Glutamatergic neuron (in vitro differentiated cells): ENCODE results near the gene ZBP1. TPM values are rescaled to one million over a fixed set of nuclear protein-coding genes. Genes with fewer than 3 reads are reported as not detected.

ENCODE experiments used
- DNase-seq: peaks from one replicate; pipeline ENCODE4 v3.0.0; 2022
- H3K27ac Mint-ChIP-seq: one replicate; pipeline ENCODE4 v1.8.0; 2020; ENCODE audit warnings: mild to moderate bottlenecking, mixed read lengths, inconsistent platforms; ENCODE audit not compliant: unreplicated experiment
- H3K27me3 Mint-ChIP-seq: one replicate; pipeline ENCODE4 v1.8.0; 2020; ENCODE audit warnings: mild to moderate bottlenecking, moderate library complexity, mixed read lengths, inconsistent platforms; ENCODE audit not compliant: unreplicated experiment
- H3K36me3 Mint-ChIP-seq: one replicate; pipeline ENCODE4 v1.8.0; 2020; ENCODE audit warnings: mild to moderate bottlenecking, mixed read lengths, inconsistent platforms; ENCODE audit not compliant: unreplicated experiment
- H3K4me1 Mint-ChIP-seq: one replicate; pipeline ENCODE4 v1.8.0; 2020; ENCODE audit warnings: mild to moderate bottlenecking, low read depth, mixed read lengths, inconsistent platforms; ENCODE audit not compliant: unreplicated experiment
- H3K4me3 Mint-ChIP-seq: one replicate; pipeline ENCODE4 v1.8.0; 2020; ENCODE audit warnings: mild to moderate bottlenecking, mixed read lengths, inconsistent platforms; ENCODE audit not compliant: unreplicated experiment
- H3K9me3 Mint-ChIP-seq: one replicate; pipeline ENCODE4 v1.8.0; 2020; ENCODE audit warnings: mild to moderate bottlenecking, moderate library complexity, mixed read lengths, inconsistent platforms; ENCODE audit not compliant: unreplicated experiment
- total RNA-seq: library from RNA; stranded (reverse); fragmentation: NEBNext Ultra II Directional; extraction: Animal tissue kit (Norgen Biotek cat#: 25700); gene quantifications from one replicate; pipeline ENCODE4 v1.2.1, GENCODE V29; 2021; ENCODE audit not compliant: unreplicated experiment
- TF ChIP-seq, protein P1 (sequence below): fragments of 200-600 bp; sonication (generic); IDR thresholded peaks from one replicate; pipeline ENCODE4 v1.5.0; 2021; ENCODE audit not compliant: partially characterized antibody, unreplicated experiment

The ZBP1 gene
- total RNA-seq, 1 donor from 2014 or later = not detected

DNA sequence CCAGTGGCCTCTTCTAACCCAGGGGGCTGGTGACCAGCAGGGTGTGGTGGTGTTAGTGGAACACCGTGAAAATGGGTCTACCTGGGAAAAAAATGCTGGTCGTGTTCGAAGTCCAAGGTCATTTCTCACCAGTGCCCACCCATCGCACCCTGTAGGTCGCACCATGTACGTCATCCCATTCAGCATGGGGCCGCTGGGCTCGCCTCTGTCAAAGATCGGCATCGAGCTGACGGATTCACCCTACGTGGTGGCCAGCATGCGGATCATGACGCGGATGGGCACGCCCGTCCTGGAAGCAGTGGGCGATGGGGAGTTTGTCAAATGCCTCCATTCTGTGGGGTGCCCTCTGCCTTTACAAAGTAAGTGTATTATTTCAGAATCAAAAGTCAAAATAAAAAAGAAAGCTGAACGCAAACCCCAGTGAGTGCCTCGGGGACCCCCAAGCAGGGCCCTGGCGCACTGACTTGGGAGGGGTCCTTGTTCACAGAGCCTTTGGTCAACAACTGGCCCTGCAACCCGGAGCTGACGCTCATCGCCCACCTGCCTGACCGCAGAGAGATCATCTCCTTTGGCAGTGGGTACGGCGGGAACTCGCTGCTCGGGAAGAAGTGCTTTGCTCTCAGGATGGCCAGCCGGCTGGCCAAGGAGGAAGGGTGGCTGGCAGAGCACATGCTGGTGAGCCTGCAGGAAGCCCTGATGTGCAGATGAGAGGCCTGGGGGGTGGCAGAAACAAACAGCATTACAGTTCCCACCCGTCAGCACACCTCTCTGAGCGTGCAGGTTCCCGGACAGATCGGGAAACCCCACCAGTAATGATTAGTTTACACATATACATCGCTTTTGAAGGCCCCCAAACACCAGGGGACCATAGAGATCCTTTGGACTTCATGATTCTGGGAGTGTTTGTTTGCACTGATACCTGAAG lies 57.4 kb downstream of the ZBP1 start:
- peaks cover 6% of the 10 kb centered on the region for H3K36me3 Mint-ChIP-seq
- H3K4me3 Mint-ChIP-seq = no peak overlapping the region
- no peak overlapping the region for H3K27ac Mint-ChIP-seq
- DNase-seq = no peak
- no peaks in the 10 kb centered on the region for H3K27me3 Mint-ChIP-seq
- H3K4me1 Mint-ChIP-seq = no peaks in the 10 kb centered on the region
- H3K9me3 Mint-ChIP-seq = peaks cover 3% of the 10 kb centered on the region
- TF ChIP-seq, protein P1, sequence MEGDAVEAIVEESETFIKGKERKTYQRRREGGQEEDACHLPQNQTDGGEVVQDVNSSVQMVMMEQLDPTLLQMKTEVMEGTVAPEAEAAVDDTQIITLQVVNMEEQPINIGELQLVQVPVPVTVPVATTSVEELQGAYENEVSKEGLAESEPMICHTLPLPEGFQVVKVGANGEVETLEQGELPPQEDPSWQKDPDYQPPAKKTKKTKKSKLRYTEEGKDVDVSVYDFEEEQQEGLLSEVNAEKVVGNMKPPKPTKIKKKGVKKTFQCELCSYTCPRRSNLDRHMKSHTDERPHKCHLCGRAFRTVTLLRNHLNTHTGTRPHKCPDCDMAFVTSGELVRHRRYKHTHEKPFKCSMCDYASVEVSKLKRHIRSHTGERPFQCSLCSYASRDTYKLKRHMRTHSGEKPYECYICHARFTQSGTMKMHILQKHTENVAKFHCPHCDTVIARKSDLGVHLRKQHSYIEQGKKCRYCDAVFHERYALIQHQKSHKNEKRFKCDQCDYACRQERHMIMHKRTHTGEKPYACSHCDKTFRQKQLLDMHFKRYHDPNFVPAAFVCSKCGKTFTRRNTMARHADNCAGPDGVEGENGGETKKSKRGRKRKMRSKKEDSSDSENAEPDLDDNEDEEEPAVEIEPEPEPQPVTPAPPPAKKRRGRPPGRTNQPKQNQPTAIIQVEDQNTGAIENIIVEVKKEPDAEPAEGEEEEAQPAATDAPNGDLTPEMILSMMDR = no peak

DNA sequence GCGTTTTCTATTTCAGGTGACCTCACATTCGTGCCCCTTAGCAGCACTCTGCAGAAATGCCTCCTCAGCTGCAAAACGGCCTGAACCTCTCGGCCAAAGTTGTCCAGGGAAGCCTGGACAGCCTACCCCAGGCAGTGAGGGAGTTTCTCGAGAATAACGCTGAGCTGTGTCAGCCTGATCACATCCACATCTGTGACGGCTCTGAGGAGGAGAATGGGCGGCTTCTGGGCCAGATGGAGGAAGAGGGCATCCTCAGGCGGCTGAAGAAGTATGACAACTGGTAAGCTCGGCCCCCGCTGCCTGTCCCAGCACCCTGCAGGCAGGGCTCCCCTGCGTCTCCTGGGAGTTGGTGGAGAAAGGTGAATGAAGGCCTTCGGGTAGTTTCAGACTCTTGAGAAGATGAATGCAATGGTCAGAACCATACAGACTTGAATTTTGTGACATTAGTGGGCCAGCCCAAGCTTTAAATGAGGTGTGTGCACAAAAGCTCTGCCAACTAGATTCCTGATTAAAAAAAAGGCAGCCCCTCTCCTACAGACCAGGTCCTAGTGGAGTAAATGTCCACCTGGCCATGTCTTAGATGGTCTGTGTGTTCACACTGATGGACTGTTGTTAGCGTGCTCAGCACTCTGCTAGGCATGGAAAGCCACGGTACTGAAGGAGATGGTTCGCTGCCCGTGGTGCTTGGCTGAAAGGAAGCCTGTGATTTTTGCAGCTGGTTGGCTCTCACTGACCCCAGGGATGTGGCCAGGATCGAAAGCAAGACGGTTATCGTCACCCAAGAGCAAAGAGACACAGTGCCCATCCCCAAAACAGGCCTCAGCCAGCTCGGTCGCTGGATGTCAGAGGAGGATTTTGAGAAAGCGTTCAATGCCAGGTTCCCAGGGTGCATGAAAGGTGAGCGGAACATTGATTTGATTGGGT lies 58.6 kb downstream of the ZBP1 start:
- Mint-ChIP-seq H3K36me3 (peaks cover 6% of the 10 kb centered on the region), H3K27ac (no peak overlapping the region), H3K4me3 (no peak overlapping the region), H3K27me3 (no peaks in the 10 kb centered on the region), H3K4me1 (no peaks in the 10 kb centered on the region), H3K9me3 (peaks cover 3% of the 10 kb centered on the region)
- TF ChIP-seq, protein P1 = no peak
- DNase-seq = no peak

DNA sequence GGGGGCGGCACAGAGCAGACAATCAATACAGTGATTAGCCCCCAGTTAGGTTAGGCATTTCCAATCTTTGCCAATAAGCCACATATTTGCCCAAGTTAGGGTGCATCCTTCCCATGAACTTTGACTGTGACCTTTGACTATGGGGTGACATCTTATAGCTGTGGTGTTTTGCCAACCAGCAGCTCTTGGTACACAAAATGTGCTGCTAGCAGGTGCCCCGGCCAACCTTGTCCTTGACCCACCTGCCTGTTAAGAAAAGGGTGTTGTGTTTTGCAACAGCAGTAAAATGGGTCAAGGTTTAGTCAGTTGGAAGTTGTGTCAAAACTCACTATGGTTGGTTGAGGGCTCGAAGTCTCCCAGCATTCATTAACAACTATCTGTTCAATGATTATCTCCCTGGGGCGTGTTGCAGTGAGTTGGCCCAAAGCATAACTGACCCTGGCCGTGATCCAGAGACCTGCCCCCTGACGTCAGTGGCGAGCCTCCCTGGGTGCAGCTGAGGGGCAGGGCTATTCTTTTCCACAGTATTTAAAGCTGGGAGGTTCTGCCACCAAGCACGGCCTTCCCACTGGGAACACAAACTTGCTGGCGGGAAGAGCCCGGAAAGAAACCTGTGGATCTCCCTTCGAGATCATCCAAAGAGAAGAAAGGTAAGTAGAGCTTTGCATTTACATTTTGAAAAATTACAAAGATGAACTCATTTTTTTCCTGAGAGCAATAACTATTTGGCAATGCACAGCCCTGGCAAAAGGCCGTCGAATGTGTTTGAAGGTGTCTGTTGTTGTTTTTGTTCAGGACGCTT lies 59.5 kb downstream of the ZBP1 start, which contains the start of gene PCK1:
Gene PCK1, plus strand, starts transcription at position 557 of the 802 bp plus-strand sequence. CDS start 302 bp downstream, outside the sequence.
- no peaks in the 10 kb centered on the region for H3K27me3 Mint-ChIP-seq
- TF ChIP-seq, protein P1 = no peak
- H3K36me3 Mint-ChIP-seq = peaks cover 6% of the 10 kb centered on the region
- DNase-seq = no peak
- no peak within 1 kb of the TSS for H3K4me3 Mint-ChIP-seq
- H3K9me3 Mint-ChIP-seq = peaks cover 3% of the 10 kb centered on the region
- H3K4me1 Mint-ChIP-seq = no peaks in the 10 kb centered on the region
- H3K27ac Mint-ChIP-seq = no peak within 1 kb of the TSS

GRCh38 chr20:57559658-57560553 lies 60.3 kb downstream of the ZBP1 start:
- no peak for DNase-seq
- Mint-ChIP-seq H3K27me3 (no peaks in the 10 kb centered on the region), H3K4me1 (peaks cover 5% of the 10 kb centered on the region), H3K36me3 (peaks cover 6% of the 10 kb centered on the region), H3K4me3 (no peak overlapping the region), H3K27ac (no peak overlapping the region), H3K9me3 (peaks cover 3% of the 10 kb centered on the region)
- TF ChIP-seq, protein P1 = no peak
